DMS53 treated with DMSO at 0.1 percent for 48 hours (cell line): ENCODE results near the gene ENTHD1.
"Not testable (repeated sequence)": the region's sequence is repeated elsewhere in the genome, so short reads cannot be mapped to it uniquely, and the experiment has no call there.

Source experiments
- DNase-seq: peaks from one replicate; lab custom pipeline; 2025; ENCODE audit not compliant: unreplicated experiment; lab: John Stamatoyannopoulos, UW

Gene ENTHD1

DNA sequence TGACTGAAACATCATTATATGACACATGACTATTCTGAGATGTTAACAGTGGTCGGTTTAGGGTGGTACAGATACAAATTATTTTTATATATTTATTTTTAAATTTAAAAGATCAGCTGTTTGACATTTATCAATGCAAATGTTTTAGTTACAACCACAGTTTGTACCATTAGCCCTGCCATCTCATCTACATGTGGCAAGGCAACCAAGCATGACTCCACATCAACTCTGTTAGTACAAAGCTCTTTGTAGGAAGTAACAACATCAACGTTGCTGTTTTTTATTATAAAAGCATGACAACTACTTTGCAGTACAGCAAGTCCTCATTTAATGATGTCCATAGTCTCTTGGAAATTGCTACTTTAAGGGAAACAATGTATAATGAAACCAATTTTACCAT is 40.8 kb downstream of the ENTHD1 start:
- no peak for DNase-seq

DNA sequence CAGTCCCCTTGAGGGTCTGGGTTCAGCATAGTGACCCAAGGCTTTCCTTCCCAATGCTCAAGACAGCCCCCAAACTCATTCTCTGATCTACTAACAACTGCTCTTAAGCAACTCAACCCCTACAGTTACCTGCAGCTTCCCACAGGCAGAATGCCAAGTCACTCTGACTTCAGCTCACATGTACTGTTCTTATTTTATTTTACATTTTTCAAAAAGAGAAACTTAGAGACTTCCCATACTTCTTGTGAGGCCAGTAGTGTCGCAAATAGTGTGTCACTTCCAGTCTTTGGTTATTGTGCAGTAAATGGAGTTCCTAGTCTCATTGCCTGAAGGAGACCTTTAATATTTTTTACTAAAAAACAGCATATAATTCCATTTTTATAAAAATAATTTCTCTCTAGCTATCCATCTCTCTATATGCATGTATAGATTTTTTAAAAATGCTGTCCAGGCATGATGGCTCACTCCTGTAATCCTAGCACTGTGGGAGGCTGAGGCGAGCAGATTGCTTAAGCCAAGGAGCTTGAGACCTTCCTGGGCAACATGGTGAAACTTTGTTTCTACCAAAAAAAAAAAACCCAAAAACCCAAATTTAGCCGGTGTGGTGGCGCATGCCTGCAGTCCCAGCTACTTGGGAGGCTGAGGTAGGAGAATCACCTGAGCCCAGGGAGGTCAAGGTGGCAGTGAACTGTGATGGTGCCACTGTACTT is 41.8 kb downstream of the ENTHD1 start:
- DNase-seq = no peak

DNA sequence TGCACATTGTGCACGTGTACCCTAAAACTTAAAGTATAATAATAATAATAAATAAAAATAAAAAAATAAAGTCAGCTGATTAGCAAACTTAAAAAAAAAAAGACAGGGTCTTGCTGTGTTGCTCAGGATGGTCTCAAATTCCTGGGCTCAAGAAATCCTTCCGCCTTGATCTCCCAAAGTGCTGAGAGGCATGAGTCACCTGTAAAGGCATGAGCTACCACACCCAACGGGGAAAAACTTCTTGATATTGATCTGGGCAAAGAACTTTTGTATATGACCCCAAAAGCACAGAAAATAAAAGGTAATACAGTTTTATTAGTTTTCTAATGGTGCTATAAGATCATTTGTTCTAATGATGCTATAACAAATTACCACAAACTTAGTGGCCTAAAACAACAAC is 46.1 kb downstream of the ENTHD1 start:
- no peak for DNase-seq

DNA sequence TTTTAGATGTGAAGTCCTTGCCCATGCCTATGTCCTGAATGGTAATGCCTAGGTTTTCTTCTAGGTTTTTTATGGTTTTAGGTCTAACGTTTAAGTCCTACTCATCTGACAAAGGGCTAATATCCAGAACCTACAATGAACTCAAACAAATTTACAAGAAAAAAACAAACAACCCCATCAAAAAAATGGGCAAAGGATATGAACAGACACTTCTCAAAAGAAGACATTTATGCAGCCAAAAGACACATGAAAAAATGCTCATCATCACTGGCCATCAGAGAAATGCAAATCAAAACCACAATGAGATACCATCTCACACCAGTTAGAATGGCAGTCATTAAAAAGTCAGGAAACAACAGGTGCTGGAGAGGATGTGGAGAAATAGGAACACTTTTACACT is 47.0 kb downstream of the ENTHD1 start:
- not testable (repeated sequence) for DNase-seq

DNA sequence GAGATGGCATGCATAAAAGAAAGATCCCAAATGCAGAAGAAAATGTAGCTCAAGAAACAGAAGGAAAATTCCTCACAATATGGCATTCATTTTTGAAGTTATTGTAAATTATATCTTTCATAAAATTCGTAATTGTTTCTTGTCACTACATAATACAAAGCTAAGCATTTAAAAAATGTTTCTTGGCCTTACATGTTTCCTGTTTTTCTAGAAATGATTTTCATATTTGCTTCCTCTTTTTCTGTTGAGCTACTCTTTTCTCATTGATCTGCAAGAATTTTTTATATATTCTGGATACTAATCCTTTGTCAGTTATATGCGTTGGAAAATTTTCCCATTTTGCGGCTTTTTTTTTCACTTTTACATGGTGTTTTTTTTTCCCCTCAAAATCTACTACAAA is 48.0 kb downstream of the ENTHD1 start:
- no peak for DNase-seq

DNA sequence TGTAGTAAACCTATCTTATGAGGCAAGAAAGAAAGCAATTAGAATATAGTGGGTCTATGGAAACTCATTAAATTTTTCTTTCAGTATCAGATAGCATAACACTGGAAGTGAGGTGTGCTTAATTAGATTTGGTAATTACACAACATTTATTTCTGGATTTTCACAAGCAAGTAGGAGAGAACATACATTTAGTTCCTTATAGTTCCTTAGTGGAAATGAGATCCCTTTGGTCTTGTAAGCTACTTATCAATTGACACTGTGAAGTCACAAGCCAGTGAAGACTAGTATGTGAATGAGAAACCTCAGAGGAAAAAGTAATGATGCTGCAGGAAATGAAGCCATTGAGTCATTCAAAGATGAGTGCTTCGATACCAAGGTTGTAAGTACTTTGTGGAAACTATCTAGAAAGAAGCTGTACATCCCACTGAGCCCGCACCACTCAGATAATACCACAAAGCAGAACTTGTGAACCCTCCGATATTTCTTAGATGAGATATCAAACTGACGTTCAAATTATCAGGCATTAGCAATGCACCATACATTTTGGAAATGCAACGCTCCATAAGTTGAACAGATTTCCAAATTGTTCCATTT is 53.5 kb downstream of the ENTHD1 start:
- no peak for DNase-seq

DNA sequence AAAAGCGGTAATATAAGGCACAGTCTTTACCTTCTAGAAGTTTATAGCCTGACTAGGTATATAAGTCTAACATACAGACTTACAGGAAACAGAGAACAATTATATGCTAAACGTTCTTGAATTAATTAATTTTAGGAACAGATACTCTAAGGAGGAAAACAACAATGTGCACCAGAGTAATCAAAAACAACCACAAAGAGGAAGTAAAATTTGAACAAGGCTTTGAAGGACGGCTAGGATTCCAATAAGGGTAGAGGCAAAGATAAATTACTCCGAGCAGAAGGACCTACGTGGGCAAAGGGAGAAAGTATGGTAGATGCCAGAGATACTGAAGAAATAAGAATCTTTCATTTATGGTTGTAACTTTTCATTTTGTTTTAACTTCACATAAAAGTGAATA is 54.4 kb downstream of the ENTHD1 start:
- no peak for DNase-seq

DNA sequence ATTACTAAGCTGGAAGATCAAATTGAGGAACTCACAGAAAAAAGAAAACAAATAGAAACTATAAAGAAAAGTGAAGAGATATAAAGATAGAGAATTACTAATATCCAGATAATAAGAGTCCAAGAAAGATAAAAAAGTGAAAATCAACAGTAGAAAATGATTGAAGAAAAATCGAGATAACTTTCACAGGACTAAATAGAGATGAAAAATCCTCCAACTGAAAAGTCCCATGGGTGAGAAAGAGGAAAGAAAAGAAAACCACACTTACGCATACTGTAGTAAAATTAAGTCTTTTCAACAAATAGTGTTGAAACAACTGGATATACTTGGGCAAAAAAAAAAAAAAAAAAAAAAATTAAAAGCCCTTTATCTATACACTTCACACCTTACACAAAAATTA is 60.0 kb downstream of the ENTHD1 start:
- no peak for DNase-seq

DNA sequence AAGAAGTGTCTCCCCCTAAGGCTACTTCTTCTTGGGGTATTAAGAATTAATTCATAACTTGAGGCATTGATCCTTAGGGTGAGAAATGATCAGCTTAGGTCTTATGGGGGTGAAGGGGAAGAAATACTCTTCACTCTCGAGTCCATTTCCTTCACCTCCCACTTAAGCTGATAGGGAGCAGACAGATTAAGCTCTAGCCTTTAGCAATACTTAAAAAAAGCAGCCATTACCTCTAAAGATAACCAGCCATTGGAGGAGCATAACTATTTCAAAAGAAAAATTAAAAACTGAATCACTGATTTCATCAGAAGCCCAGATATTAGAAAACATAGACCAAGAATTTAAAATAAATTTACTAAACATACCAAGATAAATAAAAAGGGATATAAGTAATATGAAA is 60.5 kb downstream of the ENTHD1 start:
- no peak for DNase-seq

DNA sequence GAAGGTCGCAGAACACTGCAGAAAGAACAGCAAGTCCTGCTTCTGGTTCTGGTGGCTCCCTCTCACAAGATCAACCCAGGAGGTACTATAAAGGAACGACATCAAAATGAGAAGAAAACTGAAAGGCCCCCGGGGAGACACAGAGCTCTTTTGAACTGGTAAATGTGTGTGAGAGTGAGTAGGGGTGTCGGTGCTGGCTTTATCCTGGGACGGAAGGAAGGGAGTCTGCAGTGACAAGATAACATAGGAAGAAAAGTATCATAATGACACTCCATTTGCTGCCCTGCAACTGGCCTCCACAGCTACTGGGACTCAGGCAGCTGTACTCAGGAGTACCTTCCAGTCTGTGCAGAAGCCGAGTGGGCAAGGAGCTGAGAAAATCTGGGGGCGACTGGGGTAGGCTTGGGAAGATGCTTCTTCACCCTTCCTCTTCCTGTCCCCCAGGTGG is 60.9 kb downstream of the ENTHD1 start:
- DNase-seq = no peak

DNA sequence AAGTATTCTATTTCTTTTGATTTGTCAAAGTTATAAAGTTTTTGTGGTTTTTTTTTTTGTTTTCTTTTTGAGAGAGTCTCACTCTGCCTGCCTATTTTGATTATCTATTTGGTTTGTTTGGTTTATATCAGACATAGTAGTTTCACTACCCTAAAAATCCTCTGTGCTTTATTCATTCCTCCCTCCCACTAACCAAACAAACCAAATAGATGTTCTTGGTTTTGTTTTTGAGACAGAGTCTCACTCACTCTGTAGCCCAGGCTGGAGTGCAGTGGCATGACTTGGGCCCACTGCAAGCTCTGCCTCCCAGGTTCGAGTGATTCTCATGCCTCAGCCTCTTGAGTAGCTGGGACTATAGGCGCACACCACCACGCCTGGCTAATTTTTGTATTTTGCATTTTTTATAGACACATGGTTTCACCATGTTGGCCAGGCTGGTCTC is 67.9 kb downstream of the ENTHD1 start:
- no peak for DNase-seq

DNA sequence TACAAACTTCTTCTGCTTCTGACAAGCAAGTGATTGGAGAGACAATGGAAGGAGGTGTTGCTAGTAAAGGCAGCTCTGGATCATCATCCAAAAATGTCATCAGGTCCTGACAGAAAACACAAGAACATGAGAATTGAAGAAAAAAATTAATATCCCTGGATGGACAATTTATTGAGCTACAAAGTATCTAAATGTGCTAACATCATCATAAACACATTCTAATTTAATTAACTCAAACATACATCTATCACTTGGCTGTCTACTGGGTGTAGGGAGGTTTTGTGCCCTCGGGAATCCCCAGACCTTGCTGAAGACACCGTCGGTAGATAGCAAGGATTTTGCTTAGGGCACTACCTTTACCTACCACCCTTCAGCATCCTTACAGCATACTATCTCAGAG is 72.6 kb downstream of the ENTHD1 start:
- no peak for DNase-seq

DNA sequence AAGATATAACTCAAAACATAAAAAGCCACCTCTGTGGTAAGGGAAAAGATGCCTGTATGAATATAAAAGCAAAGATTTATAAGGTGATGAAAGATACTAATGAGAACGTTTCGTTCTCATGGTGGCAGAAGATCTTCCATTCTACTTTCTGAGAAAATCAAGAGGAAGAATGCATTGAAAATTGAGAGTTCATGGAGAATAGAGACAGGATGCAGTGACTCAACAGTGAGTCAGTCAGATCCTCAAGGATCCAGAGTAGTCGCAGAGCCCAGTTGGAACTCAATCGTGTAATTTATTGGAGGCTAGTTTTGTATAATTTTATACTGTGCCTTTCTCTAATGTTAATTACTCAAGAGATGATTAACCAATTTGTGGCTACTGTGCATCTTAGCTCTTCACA is 73.3 kb downstream of the ENTHD1 start:
- peak; percentile 21 for DNase-seq

DNA sequence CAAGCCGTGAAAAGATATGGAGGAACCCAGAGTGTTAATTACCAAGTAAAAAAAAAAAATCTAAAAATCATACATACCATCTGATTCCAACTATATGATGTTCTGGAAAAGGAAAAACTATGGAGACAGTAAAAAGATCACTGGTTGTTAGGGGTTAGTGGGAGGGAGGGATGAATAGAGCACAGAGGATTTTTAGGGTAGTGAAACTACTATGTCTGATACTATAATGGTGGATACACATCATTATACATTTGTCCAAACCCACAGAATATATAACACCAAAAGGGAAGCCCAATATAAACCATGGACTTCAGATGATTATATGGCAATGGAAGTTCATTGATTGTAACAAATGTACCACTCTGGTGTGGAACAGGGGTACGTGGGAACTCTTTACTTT is 74.1 kb downstream of the ENTHD1 start:
- DNase-seq = no peak

DNA sequence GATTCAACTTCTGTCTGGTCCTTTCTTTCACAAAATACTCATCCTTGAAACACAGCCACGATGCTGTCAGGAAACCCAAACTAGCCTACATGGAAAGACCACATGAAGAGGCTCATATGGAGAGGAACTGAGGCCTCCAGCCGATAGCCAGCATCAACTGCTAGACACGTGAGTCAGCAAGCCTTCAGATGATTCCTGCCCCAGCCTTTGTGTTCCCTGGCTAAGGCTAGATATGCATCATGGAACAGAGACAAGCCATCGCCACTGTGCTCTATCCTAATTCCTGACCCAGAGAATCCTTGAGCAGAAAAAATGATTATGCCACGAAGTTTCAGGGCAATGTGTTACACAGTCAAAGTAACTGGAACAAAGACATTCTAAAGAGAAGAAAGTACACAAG is 75.5 kb downstream of the ENTHD1 start:
- no peak for DNase-seq

DNA sequence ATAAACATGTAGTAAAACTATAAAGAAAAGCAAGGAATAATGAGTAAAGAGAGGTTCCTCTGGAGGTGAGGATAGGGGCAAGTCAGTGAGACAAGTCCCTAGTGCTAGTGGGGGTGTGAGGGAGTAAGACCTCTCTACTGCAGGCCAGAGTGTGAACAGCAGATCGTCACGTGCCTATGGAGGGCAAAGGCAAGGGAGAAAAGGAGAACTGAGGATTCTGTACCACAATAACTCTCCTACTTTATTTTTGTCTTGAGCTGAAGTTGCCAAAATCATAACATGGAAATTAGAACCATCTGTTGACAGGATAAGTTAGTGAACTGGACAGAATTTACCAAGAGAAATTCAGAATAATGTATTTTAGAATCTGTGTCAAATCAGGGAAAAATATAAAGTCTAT is 77.6 kb downstream of the ENTHD1 start:
- DNase-seq = no peak

DNA sequence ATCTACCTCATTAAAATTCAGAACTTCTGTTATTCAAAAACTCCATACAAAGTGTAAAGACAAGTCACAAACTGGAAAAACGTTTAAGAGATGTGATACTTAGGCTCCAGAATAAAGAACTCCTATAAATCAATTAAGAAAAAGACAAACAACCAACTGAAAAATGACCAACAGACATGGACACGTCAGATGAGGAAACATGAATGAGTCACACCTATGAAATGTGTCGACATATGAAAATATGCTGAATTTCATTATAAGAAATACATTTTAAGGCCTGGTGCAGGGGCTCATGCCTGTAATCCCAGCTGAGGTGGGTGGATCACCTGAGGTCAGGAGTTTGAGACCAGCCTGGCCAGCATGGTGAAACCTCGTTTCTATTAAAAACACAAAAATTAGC is 78.7 kb downstream of the ENTHD1 start:
- no peak for DNase-seq

DNA sequence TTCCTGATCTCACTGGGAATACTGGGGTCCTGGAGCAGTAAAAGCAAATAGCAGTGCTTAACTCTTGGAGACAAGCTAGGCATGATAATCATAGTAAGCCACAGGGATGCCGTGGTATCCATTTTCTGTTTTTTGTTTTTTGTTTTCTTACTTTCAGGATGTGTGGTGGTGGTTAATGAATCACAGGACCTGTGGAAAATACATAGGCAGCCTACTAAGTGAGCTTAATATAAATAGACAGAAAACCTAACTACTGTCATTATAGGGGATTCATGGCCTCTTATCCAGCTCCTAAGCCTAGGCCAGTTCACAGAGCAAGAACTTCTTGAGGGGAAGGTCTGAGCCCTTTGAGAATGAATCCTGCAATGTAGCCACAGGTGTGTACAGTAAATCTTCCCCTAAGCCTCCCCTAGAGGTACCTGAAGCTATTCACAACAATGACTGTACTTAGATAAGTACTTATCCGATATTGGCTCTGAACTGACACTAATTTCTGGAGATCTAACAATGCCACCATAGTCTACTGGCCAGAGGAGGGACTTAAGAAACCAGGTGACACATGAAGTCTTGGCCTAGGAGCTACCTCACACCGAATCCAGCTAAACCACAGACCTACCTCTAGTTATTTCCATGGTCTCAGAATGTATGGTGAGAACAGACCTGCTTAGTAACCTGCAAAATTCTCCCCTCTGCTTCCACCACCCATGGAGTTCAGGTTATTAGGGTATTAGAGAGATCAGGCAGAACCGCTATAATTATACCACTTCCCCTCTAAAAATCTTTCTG is 83.6 kb downstream of the ENTHD1 start:
- DNase-seq = no peak

DNA sequence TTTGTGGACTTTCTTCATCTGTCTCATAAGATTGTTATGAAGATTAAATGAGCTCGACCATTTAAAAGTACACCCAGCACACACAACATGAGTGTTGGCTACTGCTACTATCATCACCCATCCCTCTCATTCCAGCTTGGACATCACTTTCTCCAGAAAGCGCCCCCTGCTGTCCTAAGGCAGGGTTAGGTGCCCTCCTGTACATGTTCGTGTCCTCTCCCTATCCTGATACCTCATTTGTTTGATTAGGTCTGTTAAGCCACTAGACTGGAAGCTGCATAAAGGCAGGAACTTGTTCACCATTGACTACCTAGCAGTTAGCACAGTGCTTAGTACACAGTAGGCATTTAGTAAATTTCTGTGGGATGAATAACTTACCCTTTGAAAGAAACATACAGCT is 85.5 kb downstream of the ENTHD1 start:
- DNase-seq = no peak

DNA sequence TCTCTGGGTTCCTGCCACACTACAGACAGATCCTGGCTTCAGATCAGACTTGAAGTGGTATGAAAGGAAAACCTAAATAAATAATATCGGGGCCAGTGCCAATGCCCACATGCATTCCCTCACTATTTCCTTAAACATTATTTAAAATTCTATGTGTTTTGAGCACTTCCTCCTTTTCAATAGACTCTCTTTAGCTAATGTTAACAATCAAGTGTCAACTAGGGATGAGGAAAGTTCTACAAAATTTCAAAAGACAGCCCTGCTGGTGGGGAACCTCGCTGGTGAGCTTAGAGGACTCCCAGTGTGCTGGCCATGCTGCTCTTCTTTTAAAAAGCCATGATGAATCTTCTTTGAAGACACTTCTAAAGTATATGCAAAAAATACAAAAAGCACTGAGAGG is 87.5 kb downstream of the ENTHD1 start:
- no peak for DNase-seq

DNA sequence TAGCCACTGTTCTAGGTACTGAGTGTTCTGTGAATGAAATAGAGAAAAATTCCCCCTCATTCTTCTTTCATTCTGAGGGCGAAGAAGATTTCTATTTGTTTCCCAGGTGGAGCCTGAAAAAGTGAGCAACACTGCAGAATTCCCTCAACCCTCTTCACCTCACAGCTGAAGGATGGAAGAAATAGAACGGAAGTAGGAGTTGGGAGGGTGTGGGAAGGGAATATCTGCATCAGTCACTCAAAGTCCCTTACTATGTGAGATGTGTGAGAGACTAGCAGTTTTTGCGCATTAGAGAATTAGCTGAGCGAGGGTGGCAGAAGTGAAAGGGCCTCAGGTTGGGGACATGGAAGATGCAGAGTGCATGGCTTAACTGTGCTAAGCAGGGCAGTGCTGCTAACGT is 88.4 kb downstream of the ENTHD1 start:
- no peak for DNase-seq

DNA sequence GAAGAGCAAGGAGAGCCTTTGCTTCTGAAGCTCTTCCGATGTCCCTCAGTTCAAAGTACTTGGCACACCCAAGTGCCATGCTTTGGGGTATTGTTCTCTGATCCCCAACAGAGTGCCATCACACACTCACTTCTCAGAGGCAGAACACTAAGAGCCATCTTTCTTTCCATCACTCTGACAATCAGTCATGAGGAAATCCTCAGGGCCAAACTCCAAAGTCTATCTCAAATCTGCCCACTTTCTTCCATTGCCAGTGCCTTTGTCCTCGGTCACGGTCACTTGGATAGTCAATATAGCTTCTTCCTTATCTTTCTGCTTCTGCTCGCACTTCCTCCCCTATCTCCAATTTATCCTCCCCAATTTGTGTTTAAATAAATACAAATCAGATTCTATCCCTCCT is 90.9 kb downstream of the ENTHD1 start:
- DNase-seq = no peak
